K562 (cell line): ENCODE measurements around the gene NPEPL1. TPM values are rescaled to one million over a fixed set of nuclear protein-coding genes. Genes with fewer than 3 reads are reported as not detected.
A peak's percentile ranks its signal among the peaks of the same experiment; 100 is the strongest.

ENCODE experiments used
- ATAC-seq: fragments of 200-7000 bp; cut with Tn5 transposase; 3 replicates; pipeline ENCODE4 v1.9.1; 2020; ENCODE audit warnings: moderate library complexity
- BruUV-seq: library from RNA; stranded (reverse); fragments of 400-500 nt; replicated peaks from 2 replicates; lab custom pipeline; 2021; lab: Mats Ljungman, UMichigan
- CTCF ChIA-PET: fragments of 300-600 bp; formaldehyde crosslinking; extraction: SDS; loops from one replicate; lab custom pipeline; 2021; ENCODE audit warnings: low intra/inter-chr PET ratio; lab: Yijun Ruan, JAX
- POLR2A ChIA-PET: fragments of 300-600, 350-650 bp; sonication (Branson Sonifier 250); formaldehyde crosslinking; extraction: SDS; loops from one replicate; lab custom pipeline; 2021; ENCODE audit warnings: antibody characterized with exemption, inconsistent platforms; lab: Yijun Ruan, JAX
- DNase-seq, 4 experiments: peaks; one replicate each; pipeline versions ENCODE4 v3.0.0 to v3.0.0-alpha.2; 2011 to 2018; ENCODE audit warnings: low spot score in 3 of 4, mixed read lengths in 3 of 4; ENCODE audit errors: extremely low read depth in 1 of 4
- FAIRE-seq: peaks from 2 replicates; lab custom pipeline; 2011; peaks lifted over from hg19 to GRCh38; lab: Jason Lieb, UNC
- H2AFZ ChIP-seq: 2 replicates; pipeline ENCODE4 v1.6.0; 2011; ENCODE audit warnings: low read depth, low read length, control low read depth, inconsistent platforms
- H3K27ac ChIP-seq: fragments of 200-600 bp; 3 replicates; pipeline ENCODE4 v1.8.0; 2011; ENCODE audit warnings: low read depth, mild to moderate bottlenecking, control low read depth, inconsistent platforms, low read length, moderate library complexity, mixed read lengths; ENCODE audit errors: extremely low read depth
- H3K27me3 ChIP-seq, 2 experiments: fragments of 300-600 bp in 1 of 2; 2 replicates in 1 of 2; 3 replicates in 1 of 2; pipeline versions ENCODE4 v1.6.0 to v1.8.0; 2011; ENCODE audit warnings: inconsistent platforms in 2 of 2, low read length in 2 of 2, mild to moderate bottlenecking in 1 of 2, mixed read lengths in 1 of 2, moderate library complexity in 1 of 2; ENCODE audit not compliant: control insufficient read depth in 2 of 2, insufficient read depth in 2 of 2
- H3K36me3 ChIP-seq: fragments of 300-600 bp; 3 replicates; pipeline ENCODE4 v1.8.0; 2011; ENCODE audit warnings: mild to moderate bottlenecking, low read length, inconsistent platforms; ENCODE audit not compliant: control insufficient read depth, insufficient read depth
- H3K4me1 ChIP-seq, 2 experiments: fragments of 200-600 bp in 1 of 2; replicated peaks in 1 of 2; 2 replicates in 1 of 2; 3 replicates in 1 of 2; pipeline versions ENCODE4 v1.5.1 to v1.8.0; 2011; ENCODE audit warnings: inconsistent platforms in 2 of 2, low read length in 2 of 2, mild to moderate bottlenecking in 1 of 2, mixed read lengths in 1 of 2, moderate library complexity in 1 of 2; ENCODE audit not compliant: control insufficient read depth in 2 of 2, insufficient read depth in 2 of 2
- H3K4me2 ChIP-seq: 2 replicates; pipeline ENCODE4 v1.6.1; 2011; ENCODE audit warnings: low read length, control low read depth, inconsistent platforms, mixed read lengths; ENCODE audit not compliant: insufficient read depth
- H3K4me3 ChIP-seq: fragments of 200-600 bp; sonication (generic), shearing (Covaris generic); 2 replicates; pipeline ENCODE4 v1.5.1; 2016; ENCODE audit warnings: control low read depth, inconsistent platforms
- H3K79me2 ChIP-seq: fragments of 200-600 bp; 3 replicates; pipeline ENCODE4 v1.8.0; 2011; ENCODE audit warnings: low read length, inconsistent platforms; ENCODE audit not compliant: control insufficient read depth, insufficient read depth
- H3K9ac ChIP-seq, 2 experiments: 2 replicates each; pipeline versions ENCODE4 v1.6.0 to v1.6.1; 2011; ENCODE audit warnings: low read depth in 2 of 2, low read length in 2 of 2, control low read depth in 1 of 2, inconsistent platforms in 1 of 2, mild to moderate bottlenecking in 1 of 2, mixed read lengths in 1 of 2; ENCODE audit not compliant: insufficient read depth in 1 of 2
- H3K9me1 ChIP-seq: one replicate; pipeline ENCODE4 v1.6.0; 2011; ENCODE audit warnings: inconsistent platforms, mild to moderate bottlenecking, low read length, moderate library complexity; ENCODE audit not compliant: control insufficient read depth, insufficient read depth
- H3K9me3 ChIP-seq: replicated peaks from 2 replicates; pipeline ENCODE4 v1.5.1; 2011; ENCODE audit warnings: low read depth, low read length, inconsistent platforms; ENCODE audit not compliant: control insufficient read depth, insufficient read depth
- H4K20me1 ChIP-seq: replicated peaks from 2 replicates; pipeline ENCODE4 v1.6.1; 2011; ENCODE audit warnings: low read length, inconsistent platforms, mixed read lengths; ENCODE audit not compliant: control insufficient read depth, insufficient read depth
- GATAD2B ChIP-seq: fragments of 450-650 bp; IDR thresholded peaks from 2 replicates; pipeline ENCODE4 v1.6.1; 2017; ENCODE audit warnings: mild to moderate bottlenecking, borderline replicate concordance
- MYBL2 ChIP-seq, 2 experiments: fragments of 450-650 bp in 1 of 2; sonication (generic) in 1 of 2; formaldehyde crosslinking in 1 of 2; IDR thresholded peaks; 2 replicates each; pipeline versions ENCODE4 v1.6.1 to v1.8.1; 2017 to 2022; ENCODE audit warnings: borderline replicate concordance in 1 of 2, inconsistent platforms in 1 of 2, low read depth in 1 of 2, mild to moderate bottlenecking in 1 of 2, missing genetic modification reagents in 1 of 2, moderate library complexity in 1 of 2
- PHF20 ChIP-seq: fragments of 450-650 bp; IDR thresholded peaks from 2 replicates; pipeline ENCODE4 v1.6.1; 2018; ENCODE audit not compliant: partially characterized antibody
- WGBS: fragments of 100-300 bp; shearing (Covaris generic); methylation state at CpG from one replicate; pipeline ENCODE4 v1.1.6; 2016; ENCODE audit warnings: low coverage, mixed read lengths; ENCODE audit not compliant: insufficient coverage; ENCODE audit errors: missing lambda C conversion rate; 5-methylcytosine and 5-hydroxymethylcytosine counted together
- in situ Hi-C: fragments of 300-500 bp; cut with MboI; formaldehyde crosslinking; loops from 4 replicates; pipeline ENCODE4 v1.15.0; 2018; ENCODE audit warnings: inconsistent platforms, mixed read lengths
- intact Hi-C: fragments of 100-400 bp; cut with micrococcal nuclease; formaldehyde crosslinking; loops from 2 replicates; pipeline ENCODE4 v1.14.2; 2022
- polyA plus RNA-seq, 8 experiments: library from polyadenylated mRNA; depleted of rRNA in 4 of 8; stranded (reverse) in 5 of 8; unstranded in 3 of 8; fragments of >200 nt; fragmentation: Nextera tagmentation in 2 of 8; fragmentation: Illumina TruSeq in 1 of 8; extraction: Ambion mirVana in 2 of 8; extraction: Trizol in 1 of 8; gene quantifications; 2 replicates each; pipeline versions ENCODE4 v1.2.1 to v1.2.3, GENCODE V29; 2011 to 2014; ENCODE audit warnings: inconsistent platforms in 1 of 8, missing spikeins in 1 of 8
- total RNA-seq, 7 experiments: library from RNA; depleted of rRNA in 6 of 7; stranded (reverse); fragments of >200 nt in 6 of 7; fragmentation: Illumina TruSeq in 2 of 7; extraction: Trizol in 2 of 7; gene quantifications; 2 replicates each; pipeline versions ENCODE4 v1.2.1 to v1.2.3, GENCODE V29; 2011 to 2021; ENCODE audit warnings: low replicate concordance in 1 of 7

The NPEPL1 gene
- total and polyA plus RNA-seq, 9 of the 15 experiments (the other 6 are each of a cell fraction or from before 2014, with no cell fraction given) = 0.04 to 5.6 (median 0.94) TPM

DNA sequence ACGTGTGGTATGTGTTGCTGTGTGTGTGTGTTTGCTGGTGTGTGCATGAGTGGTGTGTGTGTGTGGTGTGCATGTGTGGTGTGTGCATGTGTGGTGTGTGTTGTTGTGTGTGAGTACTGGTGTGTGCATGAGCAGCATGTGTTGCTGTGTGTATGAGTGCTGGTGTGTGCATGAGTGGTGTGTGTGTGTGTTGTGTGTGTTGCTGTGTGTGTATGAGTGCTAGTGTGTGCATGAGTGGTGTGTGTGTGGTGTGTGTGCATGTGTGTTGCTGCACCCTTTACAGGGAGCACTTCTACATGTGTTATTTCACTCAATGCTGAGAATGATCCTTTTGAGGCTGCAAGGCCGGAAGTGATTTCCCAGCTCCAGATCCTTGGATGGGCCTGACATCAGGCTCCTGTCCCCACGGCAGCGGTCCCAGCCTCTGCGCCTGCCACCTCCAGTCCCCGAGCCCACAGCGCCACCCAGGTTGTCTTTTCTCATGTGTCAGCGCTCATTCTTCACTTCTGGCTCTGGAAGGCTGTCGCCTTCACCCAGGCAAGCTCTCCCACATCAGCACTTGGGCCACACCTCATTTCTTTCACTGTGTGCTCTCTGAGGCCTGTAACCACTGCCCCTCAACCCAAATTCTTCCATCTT, 2.6 kb downstream of the NPEPL1 start:
- DNase-seq = no peak
- H3K4me3 ChIP-seq = no peak overlapping the region
- in situ Hi-C loops = no loop called here
- intact Hi-C loops = no loop called here
- no peaks in the 10 kb centered on the region for H3K79me2 ChIP-seq
- no peaks in the 10 kb centered on the region; the same call in 2 of the 3 replicates for H3K36me3 ChIP-seq
- 75% methylated on average over 3 of the region's 9 CpGs for WGBS
- peak; percentile 34 for TF ChIP-seq PHF20
- no peak for TF ChIP-seq MYBL2 (IDR thresholded peaks at IDR 0.05; ENCODE audit: low read depth)
- no peak for TF ChIP-seq MYBL2 (CRISPR knock-in tag; IDR thresholded peaks at IDR 0.05; ENCODE audit: borderline replicate concordance)
- H3K4me1 ChIP-seq = peaks cover 3 to 39% of the 10 kb centered on the region in 2 experiments; a peak in 3 of 5 replicates
- H2AFZ ChIP-seq = no peak overlapping the region
- peaks cover 6% of the 10 kb centered on the region for H3K9me1 ChIP-seq
- H3K4me2 ChIP-seq = no peak overlapping the region
- no peaks in the 10 kb centered on the region; a peak in 1 of 5 replicates for H3K27me3 ChIP-seq
- BruUV-seq = no TSS peak
- CTCF ChIA-PET = no interaction called here
- no peak for ATAC-seq
- POLR2A ChIA-PET = interaction anchor here (0.8 kb wide), 1 partner anchor 11 kb away, joined by 4 read pairs; no protein-coding TSS in a partner anchor
- H3K27ac ChIP-seq = no peak overlapping the region
- no peaks in the 10 kb centered on the region for H3K9me3 ChIP-seq
- H4K20me1 ChIP-seq = no peaks in the 10 kb centered on the region
- no peak overlapping the region for H3K9ac ChIP-seq
- peak; percentile 81 for FAIRE-seq

DNA sequence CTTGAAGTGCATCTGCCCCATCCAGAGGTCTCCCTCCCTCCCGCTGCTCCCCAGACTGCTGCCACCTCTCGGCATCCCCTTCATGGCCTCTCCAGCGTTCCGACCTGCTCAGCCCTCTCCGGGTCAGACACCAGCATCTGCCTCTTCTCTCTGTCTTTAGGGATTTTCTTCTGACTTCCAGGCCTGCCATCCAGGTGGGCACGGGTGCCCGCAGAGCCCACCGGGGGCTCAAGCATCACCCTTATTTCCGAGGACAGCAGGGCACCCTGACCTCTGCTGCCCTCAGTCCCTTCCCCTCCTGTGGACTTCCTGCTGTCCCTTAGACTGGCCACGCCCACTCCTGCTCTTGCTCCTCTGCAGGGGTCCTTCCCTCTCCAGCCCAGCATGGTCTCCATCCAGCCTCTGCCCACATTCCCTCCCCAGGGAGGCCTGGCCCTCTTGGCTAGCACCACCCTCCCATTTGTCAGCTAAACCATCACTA, 3.3 kb downstream of the NPEPL1 start:
- H3K9ac ChIP-seq = no peak overlapping the region
- TF ChIP-seq GATAD2B = no peak
- TF ChIP-seq, all 486 proteins: peak for 0
- ChIA-PET CTCF (no interaction called here), POLR2A (interaction anchor here (0.6 to 1.0 kb wide), 2 partner anchors 10 to 19 kb away, joined by 3 to 4 read pairs; no protein-coding TSS in a partner anchor)
- no peak for ATAC-seq
- DNase-seq = no peak
- Histone ChIP-seq H3K36me3 (no peaks in the 10 kb centered on the region; the same call in 2 of the 3 replicates), H3K9me3 (no peaks in the 10 kb centered on the region), H3K27me3 (no peaks in the 10 kb centered on the region; a peak in 1 of 5 replicates), H3K4me1 (peaks cover 3 to 39% of the 10 kb centered on the region in 2 experiments; a peak in 3 of 5 replicates), H2AFZ (no peak overlapping the region), H3K27ac (no peak overlapping the region), H4K20me1 (no peaks in the 10 kb centered on the region), H3K9me1 (peaks cover 6% of the 10 kb centered on the region), H3K4me3 (no peak overlapping the region), H3K4me2 (no peak overlapping the region), H3K79me2 (no peaks in the 10 kb centered on the region)
- in situ Hi-C loops (no loop called here), intact Hi-C loops (no loop called here)
- FAIRE-seq = no peak
- BruUV-seq = no TSS peak
- whole genome bisulfite sequencing = 64% methylated on average over 10 of the region's 10 CpGs
